ENCODE data around the gene HOXA4. TPM values are rescaled to one million over a fixed set of nuclear protein-coding genes. Genes with fewer than 3 reads are reported as not detected.

The HOXA4 gene
- total and polyA plus RNA-seq, 2 donors (not counting 1 experiment from before 2014, with no cell fraction given): 0.33 to 3.6 TPM

DNA sequence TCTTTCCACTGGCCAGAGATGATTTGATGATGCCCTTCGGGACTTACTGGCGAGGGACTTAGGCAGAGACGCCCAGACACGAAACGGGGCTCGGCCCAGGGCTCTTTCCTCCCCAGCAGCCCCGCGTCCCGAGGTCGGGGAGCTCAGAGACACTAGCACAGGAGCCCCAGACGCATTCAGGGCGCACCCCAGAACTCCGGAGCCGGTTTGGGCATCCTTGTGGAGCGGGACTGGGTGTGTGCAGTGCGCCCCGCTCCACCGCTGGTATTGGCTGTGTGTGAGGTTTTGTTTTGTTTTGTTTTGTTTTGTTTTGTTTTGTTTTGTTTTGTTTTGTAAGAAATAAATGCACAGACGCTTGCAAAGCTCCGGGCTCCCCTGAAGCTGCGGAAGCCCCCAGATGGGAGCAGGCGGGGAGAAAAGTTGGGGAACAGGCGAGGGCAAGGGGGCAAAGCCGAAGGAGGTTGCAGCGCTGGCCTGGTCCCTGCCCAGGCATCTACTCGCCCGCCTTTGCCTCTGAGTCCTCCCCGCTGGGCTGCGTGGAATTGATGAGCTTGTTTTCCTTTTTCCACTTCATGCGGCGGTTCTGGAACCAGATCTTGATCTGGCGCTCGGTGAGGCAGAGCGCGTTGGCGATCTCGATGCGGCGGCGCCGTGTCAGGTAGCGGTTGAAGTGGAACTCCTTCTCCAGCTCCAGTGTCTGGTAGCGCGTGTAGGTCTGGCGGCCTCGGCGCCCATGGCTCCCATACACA lies 14.8 kb upstream of the HOXA4 start:
- peak overlapping the region; percentile 70 for H3K9ac ChIP-seq (ENCODE audit: insufficient read depth, low read length)
- peaks cover 26% of the 10 kb centered on the region for H3K4me1 ChIP-seq (ENCODE audit: control insufficient read depth, extremely low read depth, insufficient read depth, low read length)
- H3K36me3 ChIP-seq (ENCODE audit: control insufficient read depth, insufficient read depth, low read length): peaks cover 2% of the 10 kb centered on the region
- TF ChIP-seq EZH2 (IDR thresholded peaks at IDR 0.05; ENCODE audit: low read length, missing control alignments): no peak
- TF ChIP-seq, protein P1, sequence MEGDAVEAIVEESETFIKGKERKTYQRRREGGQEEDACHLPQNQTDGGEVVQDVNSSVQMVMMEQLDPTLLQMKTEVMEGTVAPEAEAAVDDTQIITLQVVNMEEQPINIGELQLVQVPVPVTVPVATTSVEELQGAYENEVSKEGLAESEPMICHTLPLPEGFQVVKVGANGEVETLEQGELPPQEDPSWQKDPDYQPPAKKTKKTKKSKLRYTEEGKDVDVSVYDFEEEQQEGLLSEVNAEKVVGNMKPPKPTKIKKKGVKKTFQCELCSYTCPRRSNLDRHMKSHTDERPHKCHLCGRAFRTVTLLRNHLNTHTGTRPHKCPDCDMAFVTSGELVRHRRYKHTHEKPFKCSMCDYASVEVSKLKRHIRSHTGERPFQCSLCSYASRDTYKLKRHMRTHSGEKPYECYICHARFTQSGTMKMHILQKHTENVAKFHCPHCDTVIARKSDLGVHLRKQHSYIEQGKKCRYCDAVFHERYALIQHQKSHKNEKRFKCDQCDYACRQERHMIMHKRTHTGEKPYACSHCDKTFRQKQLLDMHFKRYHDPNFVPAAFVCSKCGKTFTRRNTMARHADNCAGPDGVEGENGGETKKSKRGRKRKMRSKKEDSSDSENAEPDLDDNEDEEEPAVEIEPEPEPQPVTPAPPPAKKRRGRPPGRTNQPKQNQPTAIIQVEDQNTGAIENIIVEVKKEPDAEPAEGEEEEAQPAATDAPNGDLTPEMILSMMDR (conservative IDR thresholded peaks at IDR 0.05 in 1 of 2, IDR thresholded peaks at IDR 0.05 in 1 of 2; ENCODE audit: low read depth in 1 of 2, low read length in 2 of 2): no peak
- H3K27me3 ChIP-seq (ENCODE audit: control insufficient read depth, insufficient read depth, low read length): no peaks in the 10 kb centered on the region
- H2AFZ ChIP-seq (ENCODE audit: low read length): no peak overlapping the region
- H3K4me2 ChIP-seq (ENCODE audit: extremely low read depth, insufficient read depth, low read length): peak overlapping the region; percentile 99
- peaks cover 93% of the 10 kb centered on the region for H3K79me2 ChIP-seq (ENCODE audit: control insufficient read depth, insufficient read depth, low read length)
- peak in 1 of 2 donors; percentile 61 for DNase-seq (ENCODE audit: low read depth in 2 of 2)
- no peaks in the 10 kb centered on the region for H4K20me1 ChIP-seq (ENCODE audit: control insufficient read depth, extremely low read depth, insufficient read depth, low read length)
- no peaks in the 10 kb centered on the region for H3K9me3 ChIP-seq (ENCODE audit: control insufficient read depth, insufficient read depth, low read depth, low read length)
- peak overlapping the region; percentile 41 to 61 (median 52) for H3K4me3 ChIP-seq (replicated peaks in 1 of 4; ENCODE audit: control extremely low read depth in 1 of 4, insufficient read depth in 1 of 4, low read depth in 3 of 4, low read length in 4 of 4)
- peak overlapping the region; percentile 98 for H3K27ac ChIP-seq (ENCODE audit: insufficient read depth, low read length)

DNA sequence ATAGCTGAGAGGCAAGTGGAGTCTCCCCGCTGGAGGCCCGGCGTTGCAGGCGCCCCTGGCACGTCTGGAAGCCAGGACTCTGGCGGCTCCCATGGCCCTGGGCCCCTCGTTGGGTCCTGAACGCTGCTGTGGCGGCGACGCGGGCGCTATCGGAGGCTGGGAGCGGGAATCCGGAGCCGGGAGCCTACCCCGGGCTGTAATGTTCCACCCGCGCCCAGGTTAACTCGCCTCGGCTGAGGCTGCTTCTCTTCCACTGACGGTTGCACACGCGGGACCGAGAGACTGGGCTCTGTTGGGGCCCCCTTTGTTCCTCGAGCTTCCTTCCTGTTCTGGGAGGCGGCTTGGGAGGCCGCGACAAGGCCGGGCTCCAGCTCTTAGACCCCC lies 14.2 kb upstream of the HOXA4 start:
- Histone ChIP-seq H3K79me2 (ENCODE audit: control insufficient read depth, insufficient read depth, low read length) (peaks cover 93% of the 10 kb centered on the region), H3K9ac (ENCODE audit: insufficient read depth, low read length) (peak overlapping the region; percentile 70), H4K20me1 (ENCODE audit: control insufficient read depth, extremely low read depth, insufficient read depth, low read length) (no peaks in the 10 kb centered on the region), H3K9me3 (ENCODE audit: control insufficient read depth, insufficient read depth, low read depth, low read length) (no peaks in the 10 kb centered on the region), H3K27ac (ENCODE audit: insufficient read depth, low read length) (peak overlapping the region; percentile 98), H3K4me1 (ENCODE audit: control insufficient read depth, extremely low read depth, insufficient read depth, low read length) (peaks cover 28% of the 10 kb centered on the region), H3K27me3 (ENCODE audit: control insufficient read depth, insufficient read depth, low read length) (no peaks in the 10 kb centered on the region), H3K4me2 (ENCODE audit: extremely low read depth, insufficient read depth, low read length) (peak overlapping the region; percentile 99), H3K36me3 (ENCODE audit: control insufficient read depth, insufficient read depth, low read length) (peaks cover 2% of the 10 kb centered on the region), H2AFZ (ENCODE audit: low read length) (no peak overlapping the region), H3K4me3 (replicated peaks in 1 of 4; ENCODE audit: control extremely low read depth in 1 of 4, insufficient read depth in 1 of 4, low read depth in 3 of 4, low read length in 4 of 4) (peak overlapping the region; percentile 41 to 61 (median 48))
- TF ChIP-seq, protein P1 (conservative IDR thresholded peaks at IDR 0.05 in 1 of 2, IDR thresholded peaks at IDR 0.05 in 1 of 2; ENCODE audit: low read depth in 1 of 2, low read length in 2 of 2): no peak
- no peak for TF ChIP-seq EZH2 (IDR thresholded peaks at IDR 0.05; ENCODE audit: low read length, missing control alignments)
- no peak for DNase-seq (ENCODE audit: low read depth in 2 of 2)

DNA sequence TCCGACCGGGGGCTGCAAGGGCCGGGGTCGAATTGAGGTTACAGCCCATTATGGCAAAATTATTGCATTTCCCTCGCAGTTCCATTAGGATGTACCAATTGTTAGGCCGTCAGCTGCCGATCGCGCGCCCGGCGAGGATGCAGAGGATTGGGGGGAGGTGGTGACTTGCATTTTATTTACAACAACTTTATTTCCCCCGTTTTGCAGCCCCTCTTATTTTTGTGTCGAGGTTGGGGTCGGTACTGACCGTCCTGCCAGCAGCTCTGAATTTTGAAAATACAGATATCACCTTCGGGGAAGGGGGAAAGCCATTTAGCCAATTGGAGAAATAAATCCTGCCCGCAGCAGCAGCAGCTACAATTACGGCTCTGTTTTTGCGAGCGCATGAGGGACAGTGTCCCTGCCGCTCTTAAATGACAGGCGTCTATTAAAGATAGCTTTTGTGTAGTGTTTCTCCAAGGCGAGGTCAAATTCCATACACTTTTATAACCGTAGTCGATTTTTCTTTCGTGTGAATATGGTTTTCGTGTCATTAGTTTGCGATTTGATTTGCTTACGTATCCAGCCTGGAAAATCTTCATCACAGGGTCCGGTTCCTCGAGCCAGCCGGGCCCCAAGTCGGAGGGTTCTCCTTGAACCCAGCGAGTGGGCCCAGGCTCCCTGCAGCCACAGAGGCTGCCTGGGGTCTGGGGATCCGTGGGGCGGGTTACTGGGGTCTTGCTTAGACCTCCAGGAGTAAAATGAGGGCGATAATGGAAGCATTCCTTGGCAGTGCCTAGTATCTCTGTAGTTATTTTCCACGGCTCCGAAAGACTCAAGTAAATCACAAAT lies 13.6 kb upstream of the HOXA4 start:
- no peaks in the 10 kb centered on the region for H4K20me1 ChIP-seq (ENCODE audit: control insufficient read depth, extremely low read depth, insufficient read depth, low read length)
- peak overlapping the region; percentile 41 to 61 (median 48) for H3K4me3 ChIP-seq (replicated peaks in 1 of 4; ENCODE audit: control extremely low read depth in 1 of 4, insufficient read depth in 1 of 4, low read depth in 3 of 4, low read length in 4 of 4)
- peaks cover 2% of the 10 kb centered on the region for H3K36me3 ChIP-seq (ENCODE audit: control insufficient read depth, insufficient read depth, low read length)
- no peak for TF ChIP-seq EZH2 (IDR thresholded peaks at IDR 0.05; ENCODE audit: low read length, missing control alignments)
- TF ChIP-seq, protein P1 (conservative IDR thresholded peaks at IDR 0.05 in 1 of 2, IDR thresholded peaks at IDR 0.05 in 1 of 2; ENCODE audit: low read depth in 1 of 2, low read length in 2 of 2): no peak
- H3K4me1 ChIP-seq (ENCODE audit: control insufficient read depth, extremely low read depth, insufficient read depth, low read length): peaks cover 28% of the 10 kb centered on the region
- H3K9ac ChIP-seq (ENCODE audit: insufficient read depth, low read length): peak overlapping the region; percentile 70
- peak overlapping the region; percentile 98 for H3K27ac ChIP-seq (ENCODE audit: insufficient read depth, low read length)
- peak overlapping the region; percentile 99 for H3K4me2 ChIP-seq (ENCODE audit: extremely low read depth, insufficient read depth, low read length)
- peaks cover 94% of the 10 kb centered on the region for H3K79me2 ChIP-seq (ENCODE audit: control insufficient read depth, insufficient read depth, low read length)
- H2AFZ ChIP-seq (ENCODE audit: low read length): peak overlapping the region; percentile 2
- DNase-seq (ENCODE audit: low read depth in 2 of 2): peak in 1 of 2 donors; percentile 76
- H3K9me3 ChIP-seq (ENCODE audit: control insufficient read depth, insufficient read depth, low read depth, low read length): no peaks in the 10 kb centered on the region
- H3K27me3 ChIP-seq (ENCODE audit: control insufficient read depth, insufficient read depth, low read length): no peaks in the 10 kb centered on the region

Measured in fibroblast of lung (primary cell).